Cerebellar cortex (tissue), 1 donor: ENCODE data around the gene AFF3.
"Not testable (repeated sequence)": the region's sequence is repeated elsewhere in the genome, so short reads cannot be mapped to it uniquely, and the experiment has no call there.

Experiments
- DNase-seq: peaks from one replicate; pipeline ENCODE4 v3.0.0-alpha.2; 2015; ENCODE audit warnings: low spot score

Gene AFF3

DNA sequence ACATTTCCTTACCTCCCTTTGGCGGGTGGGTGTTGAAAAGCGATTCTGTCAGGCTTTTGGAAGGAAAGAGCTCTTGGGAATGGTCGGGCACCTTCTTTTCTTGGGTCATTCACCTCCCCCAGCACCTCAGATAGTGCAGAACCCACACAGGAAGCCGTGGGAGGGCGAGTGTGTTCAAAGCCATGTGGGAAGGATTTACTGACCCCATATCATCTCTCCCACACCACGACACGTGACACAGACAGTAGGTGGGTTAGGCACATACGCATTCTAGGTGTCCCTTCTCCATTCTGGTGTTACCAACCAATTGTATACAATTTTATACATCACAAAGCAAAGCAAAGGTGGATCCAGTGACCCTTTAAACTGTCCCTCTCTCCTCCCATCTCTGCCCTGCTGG is 388.9 kb downstream of the AFF3 start:
- DNase-seq, result no peak

DNA sequence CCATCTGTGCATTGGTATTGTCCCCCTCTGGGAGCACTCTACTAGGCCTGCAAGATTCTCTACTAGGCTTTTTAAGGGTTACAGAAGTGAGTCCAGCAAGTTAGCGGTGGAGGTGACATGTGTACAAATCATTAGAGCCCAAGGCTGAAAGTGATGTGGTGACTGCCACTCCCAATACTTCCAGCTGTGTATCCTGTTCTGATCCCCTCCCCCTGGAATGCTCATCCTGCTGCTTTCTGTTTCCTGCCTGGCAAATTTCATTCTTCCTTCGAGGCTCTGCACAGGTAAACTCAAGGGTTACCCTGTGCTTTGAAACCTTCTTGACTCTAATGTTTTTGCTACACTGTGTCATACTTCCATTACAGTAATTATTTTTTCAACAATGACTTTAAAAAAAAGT is 394.0 kb downstream of the AFF3 start:
- no peak for DNase-seq

DNA sequence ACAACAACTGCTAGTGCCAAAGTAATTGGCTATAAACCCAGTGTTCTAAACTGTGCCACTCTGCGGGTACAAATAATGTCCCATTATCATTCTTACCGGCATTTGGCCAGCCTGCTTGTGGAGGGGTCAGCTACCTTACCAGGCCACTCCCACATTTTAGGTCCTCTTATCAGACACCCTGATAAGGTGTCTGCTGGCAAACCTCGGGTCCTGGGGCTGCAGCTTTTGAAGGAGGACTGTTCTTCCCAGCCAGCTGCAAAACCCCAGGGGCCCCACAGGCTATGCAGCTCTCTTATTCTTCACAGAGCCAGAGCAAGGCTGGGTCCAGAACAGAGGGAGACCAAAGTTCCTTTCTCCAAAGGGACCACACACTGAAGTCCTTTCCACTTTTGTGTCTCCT is 394.5 kb downstream of the AFF3 start:
- DNase-seq, result no peak

DNA sequence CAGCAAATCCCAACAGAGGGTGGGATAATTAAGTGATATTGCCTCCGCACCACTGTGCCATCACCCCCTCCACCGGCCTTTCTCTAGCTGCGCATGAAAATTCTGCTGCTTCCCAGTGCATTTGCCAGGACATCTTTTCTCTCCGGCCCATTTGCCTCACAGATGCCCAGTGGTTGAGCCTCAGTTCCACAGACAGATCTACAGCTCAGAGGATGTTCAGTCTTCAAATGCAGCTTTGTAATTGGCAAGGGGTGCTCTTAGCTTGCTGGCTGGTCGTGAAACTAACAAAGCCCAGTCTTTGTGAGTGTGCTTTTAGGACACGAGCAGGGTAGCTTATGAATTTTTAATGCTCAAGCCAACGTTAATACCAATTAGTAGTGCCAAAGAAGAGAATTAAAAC is 399.2 kb downstream of the AFF3 start:
- no peak for DNase-seq

DNA sequence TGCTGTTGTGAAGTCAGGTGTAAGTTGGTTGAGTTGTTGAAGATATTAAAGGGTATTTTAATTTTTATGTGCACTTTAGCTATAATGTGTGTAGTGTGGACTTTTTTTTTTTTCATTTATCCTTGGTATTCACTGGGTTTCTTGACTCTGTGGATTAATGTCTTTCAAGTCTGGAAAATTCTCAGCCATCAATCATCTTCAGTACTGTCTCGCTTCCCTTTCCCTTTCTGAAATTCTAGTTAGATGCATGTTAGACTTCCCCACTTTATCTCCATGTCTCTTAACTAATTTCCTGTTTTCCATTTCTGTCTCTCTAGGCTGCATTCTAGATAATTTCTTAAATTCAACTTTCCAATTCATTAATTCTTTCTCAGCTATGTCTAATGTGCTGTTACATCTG is 404.9 kb downstream of the AFF3 start:
- DNase-seq, result no peak

DNA sequence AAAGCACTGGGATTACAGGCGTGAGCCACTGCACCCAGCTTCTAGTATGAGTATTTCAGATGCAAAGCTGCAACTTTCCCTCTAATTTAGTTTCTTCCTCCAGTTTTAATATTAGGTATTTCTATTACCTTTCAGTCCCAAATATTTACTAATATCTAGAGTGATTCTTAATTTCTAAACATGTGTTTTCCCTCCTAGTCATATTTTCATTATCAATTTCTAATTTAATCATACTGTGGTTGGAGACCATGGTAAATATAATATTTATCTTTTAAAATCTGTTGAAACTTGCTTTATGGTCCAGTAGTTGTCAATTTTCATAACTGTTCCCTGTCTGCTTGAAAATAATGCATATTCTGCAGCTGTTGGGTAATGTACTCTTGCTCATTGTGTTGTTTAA is 406.6 kb downstream of the AFF3 start:
- DNase-seq, result no peak

DNA sequence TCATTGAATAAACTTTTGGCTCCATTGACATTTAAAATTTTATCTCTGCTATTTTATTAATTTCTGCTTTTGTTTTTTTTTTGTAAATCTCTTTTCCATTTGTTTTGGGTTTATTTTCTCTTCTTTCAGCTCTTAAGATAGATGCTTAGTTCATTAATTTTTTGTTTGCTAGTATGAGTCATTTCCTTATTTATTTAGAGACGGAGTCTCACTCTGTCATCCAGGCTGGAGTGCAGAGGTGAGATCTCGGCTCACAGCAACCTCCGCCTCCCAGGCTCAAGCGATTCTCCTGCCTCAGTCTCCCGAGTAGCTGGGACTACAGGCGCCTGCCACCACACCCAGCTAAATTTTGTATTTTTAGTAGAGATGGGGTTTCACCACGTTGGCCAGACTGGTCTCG is 407.1 kb downstream of the AFF3 start:
- DNase-seq, result not testable (repeated sequence)

DNA sequence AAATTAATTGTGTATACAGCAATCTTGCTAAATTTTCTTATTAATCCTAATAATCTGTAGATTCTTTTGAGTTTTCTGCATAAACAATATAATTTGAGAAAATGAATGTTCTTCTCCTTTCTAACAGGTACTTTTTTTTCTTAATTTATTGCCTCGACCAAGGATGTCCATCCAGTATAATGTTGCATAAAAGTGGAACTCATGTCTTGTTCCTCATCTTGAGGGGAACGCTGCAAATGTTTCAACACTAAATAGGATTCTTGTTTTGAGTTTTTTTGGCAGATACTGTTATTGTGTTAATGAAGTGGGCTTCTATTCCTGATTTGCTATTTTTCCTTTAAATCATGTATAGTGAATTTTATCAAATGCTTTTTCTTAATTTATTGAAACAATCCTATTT is 408.2 kb downstream of the AFF3 start:
- DNase-seq, result no peak

DNA sequence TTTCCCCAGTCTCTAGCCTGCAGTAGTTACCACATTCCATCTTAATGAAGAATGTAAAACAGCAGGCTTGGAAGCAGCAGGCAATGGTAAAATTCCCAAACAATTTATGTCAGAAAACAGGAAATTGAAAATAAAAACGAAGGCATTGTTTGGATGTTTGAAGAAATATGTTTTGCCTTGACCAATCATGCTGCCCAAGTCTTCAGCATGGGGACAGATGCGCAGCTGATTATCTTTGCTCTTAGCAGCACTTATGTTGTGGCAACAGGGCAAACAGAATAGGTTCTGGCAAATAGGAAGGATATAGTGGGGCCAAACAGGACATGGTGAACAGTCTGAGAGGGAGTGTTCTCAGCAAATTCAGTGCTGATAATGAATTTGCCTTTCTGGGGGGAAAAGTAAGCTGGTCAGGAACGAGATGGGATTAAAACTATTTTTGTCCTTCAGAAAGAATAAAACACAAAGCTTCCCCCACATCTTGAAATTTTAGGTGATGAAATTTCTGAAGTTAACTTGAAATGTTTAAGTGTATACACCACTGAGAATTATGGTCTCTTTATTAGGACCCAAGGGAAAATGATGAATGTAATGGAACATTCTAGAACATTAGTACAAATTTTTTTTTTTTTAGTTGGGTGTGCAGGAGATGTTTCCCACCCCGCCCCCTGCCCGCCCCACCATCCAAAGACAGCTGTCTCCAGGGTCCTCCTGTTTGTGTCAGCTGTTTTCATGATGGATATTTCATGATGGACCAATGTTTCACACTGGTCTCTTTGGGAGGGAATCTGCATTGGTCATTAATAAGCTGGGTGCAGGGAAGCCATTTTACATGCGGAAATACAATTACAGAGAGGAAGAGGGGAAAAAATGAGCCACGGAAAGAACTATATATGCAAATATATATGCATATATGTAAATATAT is 413.0 kb downstream of the AFF3 start:
- peak; percentile 28 for DNase-seq

DNA sequence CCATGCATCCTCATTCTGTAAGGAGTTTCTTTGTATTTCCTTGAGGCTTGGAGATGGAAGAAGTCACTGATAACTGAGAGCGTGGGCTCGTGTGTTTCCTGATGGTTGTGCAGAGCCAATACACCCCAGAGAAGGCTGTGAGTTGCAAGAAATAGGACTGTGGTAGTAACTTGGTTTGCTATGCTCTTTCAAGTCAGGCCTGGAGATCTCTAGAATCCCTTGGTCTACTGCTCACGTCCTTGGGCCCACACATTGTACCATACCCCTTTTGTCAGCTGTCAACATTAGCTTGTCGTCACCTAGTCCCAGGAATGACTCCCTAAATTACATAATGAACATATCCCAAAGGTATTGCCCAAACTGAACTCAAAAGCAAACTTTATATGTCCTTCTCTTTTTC is 414.2 kb downstream of the AFF3 start:
- DNase-seq, result no peak

DNA sequence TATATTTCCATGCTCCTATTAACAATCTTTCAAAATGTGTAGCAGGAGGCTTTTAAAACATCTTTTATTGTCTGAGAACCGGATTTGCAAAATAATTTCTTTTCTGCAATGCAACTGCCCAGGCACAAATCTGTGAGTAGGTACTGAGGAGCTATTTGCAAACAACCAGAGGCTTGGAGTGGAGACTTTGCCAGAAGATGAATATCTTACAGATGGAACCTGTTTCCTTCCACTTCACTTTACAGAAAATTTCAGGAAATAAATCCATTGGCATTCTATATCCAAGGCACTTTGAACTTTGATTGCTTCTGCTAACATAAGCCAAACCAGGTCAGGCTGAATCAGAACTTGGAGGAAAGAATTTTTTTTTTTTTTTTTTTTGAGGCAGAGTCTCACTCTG is 415.2 kb downstream of the AFF3 start:
- DNase-seq, result no peak

DNA sequence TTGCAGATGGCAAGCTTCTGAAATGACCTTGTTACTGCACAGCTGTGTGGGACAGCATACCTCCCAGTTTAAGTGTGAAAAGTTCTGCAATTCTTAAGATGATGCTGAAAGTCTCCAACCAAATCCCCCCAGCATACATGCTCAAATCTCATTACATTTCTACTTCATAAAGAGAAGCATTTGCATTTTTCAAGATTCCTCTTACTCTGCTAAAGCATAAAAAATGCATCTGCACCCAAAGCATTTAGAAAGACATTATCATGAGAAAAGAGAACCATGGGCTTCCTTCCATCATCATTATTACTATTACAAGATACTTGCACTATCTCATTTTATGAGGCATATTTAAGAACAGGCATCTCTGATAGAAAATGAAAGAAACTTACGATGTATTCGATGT is 415.7 kb downstream of the AFF3 start:
- no peak for DNase-seq

DNA sequence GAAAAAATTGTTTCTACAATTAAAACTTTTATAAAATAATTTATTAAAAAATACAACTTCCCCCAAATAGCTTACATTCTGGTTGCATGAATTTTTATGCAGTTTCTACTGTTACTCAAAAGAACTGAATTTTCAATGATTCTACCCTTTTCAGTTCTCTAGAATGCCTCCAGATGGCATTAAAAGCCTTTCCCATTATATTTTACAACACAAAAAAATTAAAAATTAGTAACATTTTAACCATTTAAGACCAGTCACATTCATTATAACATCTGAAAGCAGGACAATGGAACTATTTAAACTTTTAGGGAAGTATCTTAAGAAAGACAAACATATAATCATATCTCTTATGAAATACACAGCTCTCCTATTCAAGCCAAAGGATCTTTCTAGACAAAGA is 416.6 kb downstream of the AFF3 start:
- no peak for DNase-seq

DNA sequence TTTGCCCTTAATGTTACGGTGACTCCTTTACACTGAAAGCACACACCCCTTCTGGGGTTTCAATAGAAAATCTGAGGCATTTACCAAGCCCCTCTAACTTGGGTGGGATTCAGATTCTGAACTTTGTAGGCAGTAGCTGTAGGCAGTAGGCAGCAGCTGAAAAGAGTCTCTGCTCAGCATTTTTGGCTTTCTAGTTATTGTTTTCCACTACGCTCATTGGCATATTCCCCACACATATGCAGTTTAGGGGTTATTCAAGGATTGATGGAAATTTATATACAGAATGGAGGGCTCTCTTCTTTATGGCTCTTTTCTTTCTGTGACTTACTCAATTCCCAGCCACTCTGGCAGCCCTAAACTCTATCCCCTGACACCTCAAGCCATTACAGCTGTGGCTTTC is 419.9 kb downstream of the AFF3 start:
- DNase-seq, result no peak

DNA sequence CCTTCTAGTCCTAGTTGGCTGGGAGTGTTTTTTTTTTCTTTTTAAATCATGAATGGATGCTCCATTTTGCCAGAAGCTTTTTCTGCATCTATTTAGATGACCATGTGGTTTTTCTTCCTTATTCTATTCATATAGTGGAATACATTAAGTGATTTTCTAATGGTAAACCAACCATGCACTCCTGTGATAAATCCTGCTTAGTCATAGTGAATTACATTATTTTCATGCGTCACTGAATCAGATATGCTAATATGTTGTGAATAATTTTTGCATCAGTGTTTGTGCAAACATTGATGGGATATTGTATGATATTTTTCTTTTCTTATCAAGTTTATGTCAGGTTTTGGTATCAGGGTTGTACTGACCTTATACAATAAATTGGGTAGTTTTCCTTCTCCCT is 423.3 kb downstream of the AFF3 start:
- no peak for DNase-seq

DNA sequence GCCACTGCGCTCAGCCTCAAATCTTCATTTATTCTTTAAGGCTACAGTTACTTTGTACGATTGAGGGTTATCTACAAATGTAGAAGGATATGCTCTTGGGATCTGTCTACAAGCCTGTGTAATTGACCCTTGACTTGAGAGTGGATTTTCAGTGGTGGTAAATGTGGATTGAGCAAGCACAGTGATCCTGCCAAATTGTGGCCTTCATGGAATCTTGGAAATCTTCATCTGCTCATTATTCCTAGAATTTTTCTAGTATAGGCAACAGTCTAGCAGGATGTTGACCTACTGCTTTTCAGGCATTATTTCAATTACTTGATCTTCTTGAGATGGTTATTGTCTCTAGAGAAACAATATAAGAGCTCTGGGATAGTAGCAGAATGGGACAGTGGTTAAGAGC is 426.4 kb downstream of the AFF3 start:
- DNase-seq, result no peak

DNA sequence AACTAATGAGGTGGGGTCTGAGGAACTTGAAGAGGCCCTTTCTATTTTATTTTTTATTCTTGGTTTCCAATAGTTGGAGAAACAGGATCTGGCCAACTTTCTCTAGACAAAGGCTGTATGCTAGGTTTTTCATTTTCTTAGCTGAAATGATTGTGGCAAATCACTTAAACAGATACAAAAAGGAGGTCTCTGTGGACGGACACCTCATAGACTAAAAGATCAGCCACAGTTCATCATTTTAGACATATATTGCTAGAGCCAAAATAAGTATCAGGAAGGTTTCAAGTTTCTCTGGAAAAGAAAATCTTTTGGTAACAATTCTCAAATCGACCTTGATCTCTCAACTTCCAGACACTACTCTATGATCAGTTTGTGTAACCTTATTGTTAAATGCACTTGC is 428.0 kb downstream of the AFF3 start:
- no peak for DNase-seq

DNA sequence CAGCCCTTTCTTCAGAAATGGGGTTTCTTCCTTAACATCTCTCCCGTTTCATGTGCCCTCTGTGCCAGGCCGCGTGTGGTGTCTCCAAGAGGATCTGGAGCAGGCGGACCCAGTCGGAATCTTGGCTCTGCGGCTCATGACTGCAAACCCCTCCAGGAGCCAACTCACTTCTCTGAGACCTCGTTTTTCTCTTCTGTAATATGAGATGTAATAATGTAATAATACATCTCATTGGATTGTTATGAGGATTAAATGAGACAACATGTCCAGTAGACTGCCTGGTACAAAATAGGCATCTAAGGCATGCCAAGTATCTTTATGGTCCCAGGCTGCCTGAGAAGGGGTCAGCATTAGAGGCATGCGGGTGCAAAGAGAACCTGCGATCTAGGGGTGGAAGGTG is 431.2 kb downstream of the AFF3 start:
- DNase-seq, result no peak

DNA sequence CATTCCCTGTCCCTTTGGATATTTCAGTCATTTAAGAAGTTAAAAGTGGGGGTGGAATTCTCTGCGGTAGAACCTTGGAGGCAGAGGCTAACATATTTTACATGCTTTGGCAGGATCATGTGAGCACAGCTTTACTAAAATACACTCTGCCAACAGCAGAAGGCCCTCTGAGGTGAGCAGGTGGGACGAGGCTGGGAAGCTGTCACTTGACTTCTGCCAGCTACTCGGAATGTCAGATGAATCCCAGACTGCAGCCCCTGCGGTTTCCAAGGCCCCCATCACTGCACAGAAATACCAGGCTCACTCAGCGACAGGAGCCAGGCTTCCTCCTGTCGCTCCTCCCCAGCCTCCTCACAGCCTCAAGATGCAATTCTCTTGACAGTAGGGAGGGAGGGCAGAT is 431.7 kb downstream of the AFF3 start:
- peak; percentile 97 for DNase-seq

DNA sequence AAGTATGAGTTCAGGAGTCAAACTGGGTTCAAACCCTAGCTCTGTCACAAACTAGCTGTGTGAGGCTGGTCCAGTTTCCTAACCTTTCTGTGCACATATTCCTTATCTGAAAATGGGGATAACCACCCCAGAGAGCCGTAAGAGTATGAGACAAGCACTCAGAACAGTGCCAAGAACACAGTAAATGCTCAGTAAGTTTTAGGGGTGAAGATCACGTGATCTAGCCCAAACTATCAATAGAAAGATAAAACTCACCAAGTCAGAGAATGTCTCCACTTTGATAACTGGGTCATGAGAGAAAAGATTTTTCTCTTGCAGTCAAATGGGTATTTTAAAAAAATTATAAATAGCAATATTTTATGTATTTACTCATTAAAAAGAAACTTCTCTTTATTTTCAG is 433.2 kb downstream of the AFF3 start:
- no peak for DNase-seq

DNA sequence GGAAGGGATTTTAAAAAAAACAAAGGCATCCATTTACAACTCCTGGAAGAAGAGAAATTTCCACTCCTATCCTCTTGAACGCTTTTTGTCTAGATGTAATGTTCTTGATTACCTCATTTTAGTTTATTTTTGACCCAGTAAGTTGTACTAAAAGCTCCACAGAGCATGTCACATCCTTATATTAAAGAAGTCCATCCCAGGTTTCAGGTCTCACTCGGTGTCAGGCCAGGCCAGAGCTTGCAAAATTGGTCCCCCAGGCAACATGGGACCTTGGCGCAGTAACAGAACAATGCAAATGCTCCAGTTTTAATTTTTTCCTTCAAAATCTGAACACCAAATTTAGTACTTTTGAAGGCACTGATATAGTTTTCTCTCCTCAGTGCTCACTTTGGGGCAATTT is 434.2 kb downstream of the AFF3 start:
- DNase-seq, result peak; percentile 48

DNA sequence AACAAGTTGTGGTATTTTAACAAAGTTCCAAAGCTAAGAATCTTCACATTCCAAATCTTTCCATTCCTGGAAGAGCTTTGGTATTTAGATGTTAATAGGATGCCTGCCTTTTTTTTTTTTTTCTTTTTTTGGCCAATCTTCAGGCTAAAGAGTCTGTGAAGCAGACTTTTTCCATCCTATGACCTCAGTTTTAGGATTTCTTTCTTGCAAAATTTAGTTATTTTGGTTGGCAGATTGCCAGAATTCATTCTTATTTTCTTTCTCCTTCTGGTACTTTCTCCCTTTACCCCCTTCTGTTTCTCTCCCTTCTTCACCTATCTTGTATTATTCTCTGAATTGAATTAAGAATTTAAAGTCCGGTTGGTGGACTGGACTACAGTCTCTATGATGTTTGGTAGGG is 434.8 kb downstream of the AFF3 start:
- DNase-seq, result no peak

DNA sequence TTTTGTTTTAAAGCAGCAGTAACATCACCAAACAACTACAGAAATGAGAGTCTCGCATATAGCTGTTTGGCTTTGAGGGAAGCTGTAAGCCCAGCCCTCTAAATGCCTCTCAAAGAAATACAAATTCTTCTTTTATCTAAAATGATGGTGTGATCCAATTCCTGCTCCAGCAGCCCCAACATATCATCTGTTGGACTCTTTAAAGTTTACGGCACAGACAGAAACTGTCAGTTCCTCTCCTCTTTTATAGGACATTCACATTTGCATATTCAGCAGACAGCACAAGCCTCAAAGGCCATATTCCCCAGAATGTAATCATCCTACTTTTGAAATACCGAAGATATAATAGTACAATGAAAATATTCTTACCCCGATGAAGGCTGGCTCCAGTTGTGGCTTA is 435.7 kb downstream of the AFF3 start:
- DNase-seq, result no peak

DNA sequence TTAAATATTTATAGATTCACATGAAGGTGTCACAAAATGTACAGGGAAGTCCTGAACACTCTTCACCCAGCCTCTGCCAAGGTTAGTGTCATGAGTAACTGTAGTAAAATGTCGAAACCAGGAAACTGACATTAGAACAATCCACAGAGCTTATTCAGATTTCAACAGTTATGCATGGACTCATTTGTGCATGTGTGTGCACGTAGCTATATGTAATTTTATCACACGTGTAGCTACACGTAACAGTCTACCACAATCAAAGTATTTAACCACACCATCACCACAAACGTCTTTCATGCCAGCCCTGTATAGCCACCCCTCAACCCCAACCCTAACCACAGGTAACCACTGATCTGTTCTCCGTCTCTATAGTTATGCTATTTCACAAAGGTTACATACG is 440.9 kb downstream of the AFF3 start:
- no peak for DNase-seq
